Measurements from ENCODE around the gene NUMB.

- TF ChIP-seq CTCF (IDR thresholded peaks at IDR 0.05) (no peak), POLR2A (IDR thresholded peaks at IDR 0.05; ENCODE audit: low read depth) (no peak), EP300 (IDR thresholded peaks at IDR 0.05) (no peak), POLR2AphosphoS5 (IDR thresholded peaks at IDR 0.05) (no peak)
Measured at GRCh38 chr14:73376585-73376984, 81.8 kb downstream of the NUMB start.

All from esophagus muscularis mucosa (tissue), 4 donors.